PC-3 (cell line): ENCODE data around the gene ADGRL3.

Source experiments
- CTCF ChIP-seq: fragments of 300-600 bp; sonication (generic); conservative IDR thresholded peaks from 2 replicates; pipeline ENCODE4 v1.5.1; 2017; ENCODE audit warnings: antibody characterized with exemption, low read depth, mild to moderate bottlenecking, low read length
- EZH2phosphoT487 ChIP-seq: fragments of 300-600 bp; sonication (generic); IDR thresholded peaks from 2 replicates; pipeline ENCODE4 v1.6.1; 2018; ENCODE audit warnings: mild to moderate bottlenecking, antibody characterized with exemption, low read length, borderline replicate concordance

DNA sequence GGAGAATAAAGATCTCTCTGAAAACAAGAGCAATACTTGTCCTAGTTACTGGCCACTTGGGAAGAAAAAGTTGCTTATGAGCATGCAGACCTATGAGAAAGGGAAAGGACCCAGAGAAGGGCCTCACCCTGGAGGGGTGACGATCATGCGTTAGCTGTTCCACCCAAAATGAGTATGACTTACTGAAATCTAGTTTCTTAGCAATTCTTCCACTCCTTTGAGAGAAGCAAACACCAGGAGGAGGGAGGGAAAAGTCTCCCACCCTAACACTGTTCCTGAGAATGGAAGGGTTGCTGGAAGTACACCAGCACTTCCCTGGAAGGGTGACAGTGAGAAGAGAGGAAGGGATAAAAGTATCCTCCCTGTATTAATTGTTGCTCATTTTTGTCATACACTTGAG is 107.9 kb downstream of the ADGRL3 start:
- no peak for TF ChIP-seq EZH2phosphoT487
- no peak for TF ChIP-seq CTCF
